ENCODE results near the gene ADM. TPM values are rescaled to one million over a fixed set of nuclear protein-coding genes. Genes with fewer than 3 reads are reported as not detected.

The ADM gene
- total and polyA plus RNA-seq, 2 experiments from 2014 or later, result 75.8 to 95.9 TPM

- Mint-ChIP-seq H3K27ac (no peak overlapping the region), H3K36me3 (ENCODE audit: low read depth) (peaks cover 7% of the 10 kb centered on the region; the same call in 1 of the 3 replicates), H3K4me3 (no peak overlapping the region), H3K9me3 (no peaks in the 10 kb centered on the region; the same call in 2 of the 3 replicates), H3K27me3 (ENCODE audit: insufficient read depth, low read depth, poor library complexity) (no peaks in the 10 kb centered on the region), H3K4me1 (no peaks in the 10 kb centered on the region; the same call in 1 of the 3 replicates)
- Histone ChIP-seq H3K4me3 (no peak overlapping the region), H3K9me2 (ENCODE audit: insufficient read depth) (no peaks in the 10 kb centered on the region), H2AFZ (no peak overlapping the region), H3K79me2 (replicated peaks; ENCODE audit: insufficient read depth) (peaks cover 21% of the 10 kb centered on the region), H3K27me3 (ENCODE audit: insufficient read depth) (no peaks in the 10 kb centered on the region), H3K27ac (ENCODE audit: low read depth) (no peak overlapping the region), H3F3A (replicated peaks; ENCODE audit: low read depth) (no peaks in the 10 kb centered on the region), H3K4me2 (no peak overlapping the region), H3K4me1 (ENCODE audit: insufficient read depth) (no peaks in the 10 kb centered on the region), H3K36me3 (ENCODE audit: insufficient read depth) (no peaks in the 10 kb centered on the region), H4K20me1 (replicated peaks; ENCODE audit: insufficient read depth) (no peaks in the 10 kb centered on the region)
- no peak for DNase-seq (ENCODE audit: low spot score)
- no peak for TF ChIP-seq JUNB (IDR thresholded peaks at IDR 0.05; ENCODE audit: unreplicated experiment)
- no peak for TF ChIP-seq EZH2 (IDR thresholded peaks at IDR 0.05; ENCODE audit: low read depth, unreplicated experiment)
- TF ChIP-seq STAT1 (IDR thresholded peaks at IDR 0.05; ENCODE audit: unreplicated experiment), result no peak
- no peak for TF ChIP-seq ZNF331 (CRISPR knock-in tag; IDR thresholded peaks at IDR 0.05; ENCODE audit: low read depth)
- no peak for TF ChIP-seq REST (IDR thresholded peaks at IDR 0.05; ENCODE audit: unreplicated experiment)
- TF ChIP-seq CTCF (conservative IDR thresholded peaks at IDR 0.05; ENCODE audit: low read depth in 2 of 2), result no peak
- no peak for TF ChIP-seq POLR2AphosphoS5 (IDR thresholded peaks at IDR 0.05; ENCODE audit: low read depth)
- TF ChIP-seq NANOG (IDR thresholded peaks at IDR 0.05; ENCODE audit: borderline replicate concordance), result no peak
- TF ChIP-seq ZNF462 (CRISPR knock-in tag; IDR thresholded peaks at IDR 0.05), result no peak
- no peak for TF ChIP-seq EZH2phosphoT487 (IDR thresholded peaks at IDR 0.05; ENCODE audit: unreplicated experiment)
- no peak for TF ChIP-seq CREB1 (CRISPR knock-in tag; IDR thresholded peaks at IDR 0.05; ENCODE audit: low read depth)
- TF ChIP-seq ETS1 (IDR thresholded peaks at IDR 0.05), result no peak
- no peak for ATAC-seq
Measured at GRCh38 chr11:10265936-10266335, 38.9 kb upstream of the ADM start.
